ENCODE measurements around the gene GDF7. TPM values are rescaled to one million over a fixed set of nuclear protein-coding genes. Genes with fewer than 3 reads are reported as not detected.

Gene GDF7
- total and polyA plus RNA-seq, 2 of the 4 experiments (the other 2 are of a cell fraction), result under 0.01 to 0.02 TPM

DNA sequence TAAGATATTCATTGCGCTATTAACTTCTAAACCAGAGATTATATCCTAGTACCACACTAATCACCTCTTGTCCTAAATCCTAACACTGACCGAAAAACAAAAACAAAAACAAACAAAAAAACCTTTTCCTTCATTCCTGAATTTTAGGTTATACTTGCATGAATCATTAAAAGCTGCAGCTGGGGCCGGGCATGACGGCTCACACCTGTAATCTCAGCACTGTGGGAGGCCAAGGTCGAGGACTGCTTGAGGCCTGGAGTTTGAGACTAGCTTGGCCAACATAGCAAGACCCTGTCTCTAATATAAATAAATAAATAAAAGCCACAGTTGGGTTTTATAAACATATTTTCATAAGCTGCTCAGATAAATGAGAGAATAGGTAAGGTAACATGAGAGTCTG lies 60.0 kb downstream of the GDF7 start:
- H4K5ac ChIP-seq (ENCODE audit: low read depth, low read length), result no peak overlapping the region
- no peak overlapping the region for H2BK15ac ChIP-seq (ENCODE audit: low read depth, low read length)
- H3K14ac ChIP-seq (replicated peaks; ENCODE audit: low read depth, low read length), result no peak overlapping the region
- H3K9me3 ChIP-seq (ENCODE audit: control insufficient read depth, insufficient read depth, low read length), result no peaks in the 10 kb centered on the region
- ChIA-PET CTCF (interaction anchor here (0.6 kb wide), 1 partner anchor 664 kb away, joined by 3 read pairs; no protein-coding TSS in a partner anchor), POLR2A (ENCODE audit: unreplicated experiment) (no interaction called here)
- H3K4me1 ChIP-seq (ENCODE audit: control insufficient read depth, insufficient read depth, low read length), result peaks cover 6% of the 10 kb centered on the region
- H3K4me3 ChIP-seq (ENCODE audit: insufficient read depth, low read depth, low read length), result no peak overlapping the region
- intact Hi-C loops (cut with micrococcal nuclease) (no loop called here), in situ Hi-C loops (cut with MboI; ENCODE audit: low sequenced_read_pairs) (no loop called here), dilution Hi-C loops (cut with HindIII; ENCODE audit: low sequenced_read_pairs, unreplicated experiment) (no loop called here)
- 100% methylated on average over 1 of the region's 5 CpGs; no CpG with 5 or more reads in 1 of the 2 experiments for WGBS, 2 experiments (ENCODE audit: extremely low coverage in 2 of 2, insufficient read length in 1 of 2)
- H3K4me2 ChIP-seq (ENCODE audit: low read depth, low read length), result no peak overlapping the region
- ATAC-seq (ENCODE audit: low read depth), result no peak
- H3K18ac ChIP-seq (ENCODE audit: low read depth, low read length), result no peak overlapping the region
- no peak overlapping the region for H3K23ac ChIP-seq (ENCODE audit: low read depth, low read length)
- no peak overlapping the region for H2AK9ac ChIP-seq (replicated peaks; ENCODE audit: low read depth, low read length, poor library complexity)
- no peak overlapping the region for H2AFZ ChIP-seq (replicated peaks; ENCODE audit: low read length, poor library complexity)
- H3K9me1 ChIP-seq (ENCODE audit: insufficient read depth, low read length), result no peaks in the 10 kb centered on the region; the same call in 1 of the 2 replicates
- H2AK5ac ChIP-seq (ENCODE audit: low read depth, low read length), result no peak overlapping the region
- DNase-seq, result no peak
- no peak overlapping the region for H3K27ac ChIP-seq (ENCODE audit: insufficient read depth, low read length)
- no peak overlapping the region for H2BK5ac ChIP-seq (ENCODE audit: low read depth, low read length, poor library complexity, severe bottlenecking)
- H3K56ac ChIP-seq (ENCODE audit: extremely low read depth, insufficient read depth, low read length), result no peak overlapping the region
- H4K8ac ChIP-seq (ENCODE audit: low read depth in 2 of 2, low read length in 2 of 2), result no peak overlapping the region
- peaks cover 2% of the 10 kb centered on the region; the same call in 1 of the 2 replicates for H3K36me3 ChIP-seq (ENCODE audit: control insufficient read depth, insufficient read depth, low read length)
- no peak overlapping the region for H2BK20ac ChIP-seq (ENCODE audit: low read depth, low read length)
- H4K20me1 ChIP-seq (ENCODE audit: insufficient read depth, low read length), result no peaks in the 10 kb centered on the region
- no peak overlapping the region for H2BK120ac ChIP-seq (ENCODE audit: low read depth, low read length)
- H3K79me1 ChIP-seq (ENCODE audit: low read depth in 1 of 2, low read length in 2 of 2), result no peaks in the 10 kb centered on the region; a peak in 1 of 4 replicates
- no peak overlapping the region for H4K91ac ChIP-seq (ENCODE audit: insufficient read depth, low read depth, low read length)
- no peak overlapping the region for H3K9ac ChIP-seq (ENCODE audit: low read depth, low read length)
- BruUV-seq (replicated peaks), result no TSS peak
- H3K4ac ChIP-seq (ENCODE audit: low read depth, low read length), result no peak overlapping the region
- TF ChIP-seq CHD1 (IDR thresholded peaks at IDR 0.05; ENCODE audit: low read depth, low read length) (no peak), RCOR1 (IDR thresholded peaks at IDR 0.05; ENCODE audit: insufficient replicate concordance, low read length) (no peak), CEBPB (IDR thresholded peaks at IDR 0.05; ENCODE audit: low read depth, low read length) (no peak), RAD21 (IDR thresholded peaks at IDR 0.05; ENCODE audit: low read length) (no peak), MAZ (IDR thresholded peaks at IDR 0.05; ENCODE audit: borderline replicate concordance, low read depth, low read length) (no peak), SMC3 (IDR thresholded peaks at IDR 0.05; ENCODE audit: low read depth, low read length) (no peak), NFE2L2 (IDR thresholded peaks at IDR 0.05; ENCODE audit: low read depth, low read length) (no peak), FOS (IDR thresholded peaks at IDR 0.05; ENCODE audit: low read depth, low read length) (no peak), MXI1 (IDR thresholded peaks at IDR 0.05; ENCODE audit: borderline replicate concordance, low read depth, low read length) (no peak), RFX5 (IDR thresholded peaks at IDR 0.05; ENCODE audit: low read depth, low read length) (no peak), POLR2A (IDR thresholded peaks at IDR 0.05; ENCODE audit: low read depth, low read length) (no peak), MAFK (IDR thresholded peaks at IDR 0.05; ENCODE audit: low read depth, low read length) (no peak), BHLHE40 (IDR thresholded peaks at IDR 0.05; ENCODE audit: low read depth, low read length) (no peak)
- TF ChIP-seq, protein P1, sequence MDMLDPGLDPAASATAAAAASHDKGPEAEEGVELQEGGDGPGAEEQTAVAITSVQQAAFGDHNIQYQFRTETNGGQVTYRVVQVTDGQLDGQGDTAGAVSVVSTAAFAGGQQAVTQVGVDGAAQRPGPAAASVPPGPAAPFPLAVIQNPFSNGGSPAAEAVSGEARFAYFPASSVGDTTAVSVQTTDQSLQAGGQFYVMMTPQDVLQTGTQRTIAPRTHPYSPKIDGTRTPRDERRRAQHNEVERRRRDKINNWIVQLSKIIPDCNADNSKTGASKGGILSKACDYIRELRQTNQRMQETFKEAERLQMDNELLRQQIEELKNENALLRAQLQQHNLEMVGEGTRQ (IDR thresholded peaks at IDR 0.05; ENCODE audit: low read depth, low read length), result no peak
- TF ChIP-seq, protein P2, sequence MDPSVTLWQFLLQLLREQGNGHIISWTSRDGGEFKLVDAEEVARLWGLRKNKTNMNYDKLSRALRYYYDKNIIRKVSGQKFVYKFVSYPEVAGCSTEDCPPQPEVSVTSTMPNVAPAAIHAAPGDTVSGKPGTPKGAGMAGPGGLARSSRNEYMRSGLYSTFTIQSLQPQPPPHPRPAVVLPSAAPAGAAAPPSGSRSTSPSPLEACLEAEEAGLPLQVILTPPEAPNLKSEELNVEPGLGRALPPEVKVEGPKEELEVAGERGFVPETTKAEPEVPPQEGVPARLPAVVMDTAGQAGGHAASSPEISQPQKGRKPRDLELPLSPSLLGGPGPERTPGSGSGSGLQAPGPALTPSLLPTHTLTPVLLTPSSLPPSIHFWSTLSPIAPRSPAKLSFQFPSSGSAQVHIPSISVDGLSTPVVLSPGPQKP (IDR thresholded peaks at IDR 0.05; ENCODE audit: borderline replicate concordance, low read depth, low read length), result no peak
- TF ChIP-seq, protein P3, sequence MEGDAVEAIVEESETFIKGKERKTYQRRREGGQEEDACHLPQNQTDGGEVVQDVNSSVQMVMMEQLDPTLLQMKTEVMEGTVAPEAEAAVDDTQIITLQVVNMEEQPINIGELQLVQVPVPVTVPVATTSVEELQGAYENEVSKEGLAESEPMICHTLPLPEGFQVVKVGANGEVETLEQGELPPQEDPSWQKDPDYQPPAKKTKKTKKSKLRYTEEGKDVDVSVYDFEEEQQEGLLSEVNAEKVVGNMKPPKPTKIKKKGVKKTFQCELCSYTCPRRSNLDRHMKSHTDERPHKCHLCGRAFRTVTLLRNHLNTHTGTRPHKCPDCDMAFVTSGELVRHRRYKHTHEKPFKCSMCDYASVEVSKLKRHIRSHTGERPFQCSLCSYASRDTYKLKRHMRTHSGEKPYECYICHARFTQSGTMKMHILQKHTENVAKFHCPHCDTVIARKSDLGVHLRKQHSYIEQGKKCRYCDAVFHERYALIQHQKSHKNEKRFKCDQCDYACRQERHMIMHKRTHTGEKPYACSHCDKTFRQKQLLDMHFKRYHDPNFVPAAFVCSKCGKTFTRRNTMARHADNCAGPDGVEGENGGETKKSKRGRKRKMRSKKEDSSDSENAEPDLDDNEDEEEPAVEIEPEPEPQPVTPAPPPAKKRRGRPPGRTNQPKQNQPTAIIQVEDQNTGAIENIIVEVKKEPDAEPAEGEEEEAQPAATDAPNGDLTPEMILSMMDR (conservative IDR thresholded peaks at IDR 0.05; ENCODE audit: low read depth, low read length), result no peak
- H3K27me3 ChIP-seq (ENCODE audit: control insufficient read depth, insufficient read depth, low read length), result no peaks in the 10 kb centered on the region

Data from IMR-90 (cell line).